Epithelial cell of prostate (primary cell): ENCODE data around the gene SERGEF.

Source experiments
- DNase-seq: peaks from one replicate; pipeline ENCODE4 v3.0.0-alpha.2; 2011; ENCODE audit warnings: low read depth, low spot score
- H3K27ac ChIP-seq: fragments of 450-650 bp; 2 replicates; pipeline ENCODE4 v1.5.1; 2017; ENCODE audit warnings: mild to moderate bottlenecking

Gene SERGEF

GRCh38 chr11:18012906-18013781 lies at the start of gene SERGEF:
Gene SERGEF, minus strand, starts transcription at chr11:18013047. Its CDS starts 37 bp downstream, at chr11:18013010.
- H3K27ac ChIP-seq, result peak within 1 kb of the TSS; percentile 39
- DNase-seq, result peak; percentile 20

DNA sequence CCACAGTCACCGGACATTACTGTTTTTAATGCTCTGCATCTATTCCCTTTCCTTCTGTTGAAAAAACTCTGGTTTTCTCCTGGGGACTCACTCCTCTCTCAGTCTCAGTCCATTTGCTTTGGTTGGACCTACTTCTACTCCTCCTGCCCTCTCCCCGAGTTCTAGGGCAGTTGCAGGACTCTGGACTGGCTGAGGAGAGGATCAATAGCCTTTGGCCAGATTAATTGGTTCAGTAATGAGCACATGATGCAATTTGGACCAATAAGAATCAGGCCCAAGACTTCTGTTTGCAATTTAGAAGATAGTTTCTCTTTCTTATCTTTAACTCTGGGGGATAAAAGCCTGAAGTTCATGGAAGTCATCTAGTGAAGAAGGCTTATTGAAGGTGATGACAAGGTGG lies 48.5 kb upstream of the SERGEF start:
- no peak for DNase-seq
- H3K27ac ChIP-seq, result no peak overlapping the region

DNA sequence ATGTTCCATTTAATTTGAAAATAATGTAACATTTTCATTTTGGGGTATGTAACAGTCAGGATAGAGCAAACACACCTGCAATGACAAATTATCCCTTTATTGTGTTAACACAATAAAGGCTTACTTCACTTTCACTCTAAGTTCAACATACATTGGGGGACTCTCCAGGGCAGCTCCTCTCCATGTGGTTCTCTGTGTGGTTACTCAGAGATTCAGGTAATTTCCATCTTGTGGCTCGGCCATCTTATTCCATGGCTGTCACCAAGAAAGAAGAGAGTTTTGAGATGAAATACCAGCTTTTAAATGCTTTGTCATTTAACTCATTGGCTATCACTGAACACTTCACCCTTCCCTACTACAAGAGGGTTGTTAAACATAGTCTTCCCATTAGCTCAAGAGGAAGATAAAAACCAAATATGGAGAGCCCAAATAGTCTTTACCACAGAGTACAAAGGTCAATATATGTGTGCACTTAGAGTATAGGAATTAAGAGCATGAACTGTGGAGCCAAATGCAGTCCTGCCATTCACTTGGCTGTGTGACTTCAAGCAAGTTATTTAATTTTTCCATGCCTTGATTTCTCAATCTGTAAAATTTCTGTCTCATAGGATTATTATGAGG lies 43.8 kb upstream of the SERGEF start:
- no peak overlapping the region for H3K27ac ChIP-seq
- no peak for DNase-seq

DNA sequence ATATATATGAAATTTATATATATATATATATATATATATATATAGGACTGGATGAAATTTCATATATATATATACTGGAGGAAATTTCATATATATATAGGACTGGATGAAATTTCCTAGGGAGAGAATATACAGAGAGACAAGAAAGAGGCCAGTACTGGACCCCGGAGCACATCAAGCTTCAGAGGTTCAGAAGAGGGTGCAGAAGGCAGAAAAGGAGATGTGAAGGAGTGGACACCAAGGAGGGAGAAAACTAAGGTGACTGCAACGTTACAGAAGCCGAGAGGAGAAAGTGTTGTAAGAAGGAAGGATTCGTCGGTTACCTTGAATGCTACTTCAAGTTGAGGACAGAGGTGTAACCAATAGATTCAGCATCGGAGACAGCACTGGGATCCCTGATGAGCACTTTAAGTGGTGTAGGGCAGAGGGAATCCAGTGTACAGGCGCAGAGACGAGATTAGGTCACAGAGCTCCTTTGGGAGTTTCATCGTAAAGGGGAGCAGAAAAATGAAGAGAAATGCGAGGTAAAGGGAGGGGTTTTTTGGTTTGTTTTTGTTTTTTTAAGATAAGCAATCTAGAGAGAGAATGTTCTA lies 41.8 kb upstream of the SERGEF start:
- no peak for DNase-seq

DNA sequence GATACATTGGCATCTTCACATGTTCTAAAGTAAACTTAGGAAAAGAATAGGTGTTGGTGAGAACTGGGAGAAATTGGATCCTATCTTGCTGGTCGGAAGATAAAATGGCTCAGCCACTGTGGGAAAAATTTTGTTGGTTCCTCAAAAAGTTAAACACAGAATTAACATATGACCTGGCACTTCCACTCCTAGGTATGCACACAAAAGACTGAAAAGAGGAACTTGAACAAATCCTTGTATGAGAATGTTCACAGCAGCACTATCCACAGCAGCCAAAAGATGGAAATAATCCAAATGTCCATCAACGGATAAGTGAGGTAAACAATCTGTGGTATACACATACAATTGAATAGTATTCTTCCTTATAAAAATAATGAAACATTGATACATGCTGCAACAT lies 38.0 kb upstream of the SERGEF start:
- no peak for DNase-seq
- no peak overlapping the region for H3K27ac ChIP-seq

More for the DNA sequence above, 41.8 kb upstream of the SERGEF start:
- no peak overlapping the region for H3K27ac ChIP-seq

GRCh38 chr11:18046116-18046777 lies 33.4 kb upstream of the SERGEF start, which contains the start of gene TPH1:
Gene TPH1, minus strand, starts transcription at chr11:18046269. Its CDS starts 5,507 bp downstream, at chr11:18040762.
- no peak within 1 kb of the TSS for H3K27ac ChIP-seq
- peak; percentile 8 for DNase-seq

- H3K27ac ChIP-seq, result no peak overlapping the region
- no peak for DNase-seq
These were observed 23.6 kb upstream of the SERGEF start for GRCh38 chr11:18036456-18036855.

DNA sequence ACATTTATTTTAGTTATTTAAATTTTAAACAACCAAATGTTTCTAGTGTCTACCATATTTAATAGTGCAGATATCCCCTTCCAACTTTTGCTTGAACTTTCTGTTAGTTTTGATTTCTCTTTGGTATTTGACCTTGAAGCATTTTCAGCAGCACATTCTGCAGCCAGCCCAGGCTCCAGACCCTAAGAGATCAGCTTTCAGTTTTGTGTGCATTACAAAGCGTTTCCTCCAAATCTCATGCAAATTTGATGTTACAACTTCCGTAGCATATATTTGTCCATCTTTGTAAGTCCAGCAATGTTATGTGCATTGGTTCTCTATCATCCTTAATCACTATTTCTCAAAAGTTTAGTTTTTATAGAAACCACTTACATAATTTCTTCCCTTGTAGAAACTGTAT lies 14.6 kb upstream of the SERGEF start:
- no peak overlapping the region for H3K27ac ChIP-seq
- no peak for DNase-seq

DNA sequence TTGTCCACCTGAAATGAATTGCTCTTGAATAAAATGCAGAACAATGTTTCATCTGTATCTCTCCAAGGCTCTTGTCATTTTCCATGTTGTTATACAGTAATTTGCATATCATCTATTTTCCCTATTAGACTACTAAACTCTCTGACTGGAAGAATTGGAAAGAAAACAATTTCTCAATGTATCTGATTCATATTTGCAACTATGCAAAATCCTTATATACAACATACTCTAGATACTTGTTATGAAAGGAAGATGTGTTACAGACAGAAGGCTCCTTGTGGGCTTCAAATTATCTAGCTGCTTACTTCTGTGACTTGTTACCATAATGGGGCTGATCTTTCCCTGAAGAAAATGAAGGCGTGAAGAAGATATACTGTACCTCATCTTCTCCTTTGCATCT lies 9.6 kb upstream of the SERGEF start:
- no peak for DNase-seq
- H3K27ac ChIP-seq, result no peak overlapping the region

DNA sequence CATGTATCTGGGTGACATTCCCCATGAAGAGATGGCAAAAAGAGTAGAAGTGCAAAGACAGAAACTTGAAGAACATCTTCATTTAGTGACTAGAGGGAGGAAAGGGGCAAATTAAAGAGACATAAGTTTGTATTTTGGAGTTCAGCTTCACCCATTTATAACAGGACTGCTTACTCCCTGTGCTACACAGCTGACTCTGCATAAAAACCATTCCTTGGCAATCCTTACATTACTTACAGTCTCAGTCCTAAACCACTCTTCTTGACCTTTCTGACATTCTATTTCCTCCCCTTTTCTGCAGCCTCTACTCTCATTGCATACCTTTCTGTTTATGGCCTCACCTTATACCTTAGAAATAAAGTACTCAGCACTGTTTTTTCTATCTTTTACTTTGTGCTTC lies 6.8 kb upstream of the SERGEF start:
- H3K27ac ChIP-seq, result no peak overlapping the region
- DNase-seq, result no peak

- DNase-seq, result no peak
- no peak overlapping the region for H3K27ac ChIP-seq
These were observed 3.9 kb upstream of the SERGEF start for GRCh38 chr11:18016789-18017188.

GRCh38 chr11:18014876-18015275 lies 2.0 kb upstream of the SERGEF start:
- no peak for DNase-seq
- H3K27ac ChIP-seq, result no peak overlapping the region

GRCh38 chr11:18013790-18014507 lies 1.1 kb upstream of the SERGEF start:
- peak overlapping the region; percentile 39 for H3K27ac ChIP-seq
- no peak for DNase-seq

DNA sequence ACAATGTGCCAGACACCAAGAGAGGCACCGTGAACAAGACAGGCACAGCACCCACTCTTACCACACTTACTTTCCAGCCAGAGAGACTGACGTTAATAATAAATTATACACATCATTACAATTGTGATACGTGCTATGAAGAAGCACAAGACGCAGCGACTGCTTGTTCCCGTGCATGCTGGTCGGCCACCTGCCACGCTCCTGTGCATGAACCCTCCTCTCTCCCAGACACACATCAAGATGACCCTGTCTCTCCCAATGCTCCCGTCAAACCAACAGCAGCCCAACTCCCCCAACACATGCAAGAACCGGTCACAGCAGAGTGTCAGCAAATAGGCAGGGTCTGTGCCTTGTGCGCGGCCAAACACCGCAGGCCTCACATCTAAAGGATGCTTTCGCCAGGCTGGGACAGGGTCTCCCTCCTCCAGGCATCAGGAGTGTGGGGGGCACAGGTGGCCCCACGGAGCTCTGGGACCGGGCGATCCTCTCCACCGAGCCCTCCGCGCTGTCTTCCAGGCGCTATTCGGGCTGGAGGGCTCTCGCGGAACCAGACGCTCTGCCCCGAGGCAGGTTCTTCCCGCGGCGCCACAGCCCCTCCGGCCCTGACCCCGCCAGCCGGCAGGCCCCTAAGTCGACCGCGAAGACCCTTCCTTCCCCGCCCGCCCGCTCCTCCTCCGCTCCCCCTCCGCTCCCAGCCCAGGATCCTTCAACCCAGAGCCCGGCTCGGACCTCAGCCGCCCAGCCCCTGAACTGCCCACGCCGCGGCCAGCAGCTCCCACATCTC lies 533 bp downstream of the SERGEF start:
- no peak for DNase-seq
- peak overlapping the region; percentile 39 for H3K27ac ChIP-seq

GRCh38 chr11:18011633-18012032 lies 1.2 kb downstream of the SERGEF start:
- no peak overlapping the region for H3K27ac ChIP-seq
- no peak for DNase-seq

DNA sequence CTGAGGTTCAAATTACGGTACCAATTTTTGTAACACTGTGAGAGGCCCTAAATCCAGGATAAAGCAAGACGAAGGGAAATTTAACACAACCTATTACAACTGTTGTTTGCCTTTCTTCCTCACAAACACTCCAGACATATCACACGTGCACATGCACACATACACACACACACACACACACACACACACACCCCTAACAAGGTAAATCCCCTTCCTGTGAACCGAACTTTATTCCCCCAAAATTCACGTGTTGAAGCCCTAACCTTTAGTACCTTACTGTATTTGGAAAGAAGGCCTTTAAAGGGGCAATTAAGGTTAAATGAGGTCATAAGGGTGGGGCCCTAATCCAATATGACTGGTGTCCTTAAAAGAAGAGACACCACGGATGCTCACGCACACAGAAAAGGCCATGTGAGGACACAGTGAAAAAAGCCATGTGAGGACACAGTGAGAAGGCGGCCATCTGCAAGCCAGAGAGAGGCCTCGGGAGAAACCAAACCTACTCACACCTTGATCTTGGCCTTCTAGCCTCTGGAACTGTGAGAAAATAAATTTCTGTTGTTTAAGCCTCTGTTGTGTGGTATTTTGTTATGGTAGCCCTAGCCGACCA lies 1.8 kb downstream of the SERGEF start:
- no peak overlapping the region for H3K27ac ChIP-seq
- no peak for DNase-seq

DNA sequence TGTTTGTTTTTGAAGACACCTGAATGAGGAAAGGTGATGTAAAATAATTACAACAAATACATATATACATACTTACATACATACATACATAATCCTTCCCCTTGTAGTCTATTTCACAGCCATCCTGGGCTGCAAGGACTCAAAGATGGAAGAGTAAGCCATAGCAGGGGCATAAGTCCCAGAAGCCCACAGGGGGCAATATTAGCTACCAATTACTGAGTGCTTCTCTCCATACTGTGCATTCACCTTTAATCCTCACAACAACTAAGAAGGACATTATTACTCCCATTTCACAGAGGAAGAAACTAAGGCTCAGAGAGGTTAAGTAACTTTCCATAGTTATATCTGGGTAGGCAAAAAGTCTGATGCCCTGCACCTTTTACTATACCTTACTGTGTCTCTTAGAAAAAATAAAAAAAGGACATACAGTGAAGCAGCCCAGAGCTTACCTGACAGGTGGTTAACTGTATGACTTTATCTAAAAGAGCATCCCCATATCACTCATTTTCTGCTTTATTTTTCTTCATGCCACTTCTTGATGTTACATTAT lies 2.7 kb downstream of the SERGEF start:
- no peak overlapping the region for H3K27ac ChIP-seq
- no peak for DNase-seq

DNA sequence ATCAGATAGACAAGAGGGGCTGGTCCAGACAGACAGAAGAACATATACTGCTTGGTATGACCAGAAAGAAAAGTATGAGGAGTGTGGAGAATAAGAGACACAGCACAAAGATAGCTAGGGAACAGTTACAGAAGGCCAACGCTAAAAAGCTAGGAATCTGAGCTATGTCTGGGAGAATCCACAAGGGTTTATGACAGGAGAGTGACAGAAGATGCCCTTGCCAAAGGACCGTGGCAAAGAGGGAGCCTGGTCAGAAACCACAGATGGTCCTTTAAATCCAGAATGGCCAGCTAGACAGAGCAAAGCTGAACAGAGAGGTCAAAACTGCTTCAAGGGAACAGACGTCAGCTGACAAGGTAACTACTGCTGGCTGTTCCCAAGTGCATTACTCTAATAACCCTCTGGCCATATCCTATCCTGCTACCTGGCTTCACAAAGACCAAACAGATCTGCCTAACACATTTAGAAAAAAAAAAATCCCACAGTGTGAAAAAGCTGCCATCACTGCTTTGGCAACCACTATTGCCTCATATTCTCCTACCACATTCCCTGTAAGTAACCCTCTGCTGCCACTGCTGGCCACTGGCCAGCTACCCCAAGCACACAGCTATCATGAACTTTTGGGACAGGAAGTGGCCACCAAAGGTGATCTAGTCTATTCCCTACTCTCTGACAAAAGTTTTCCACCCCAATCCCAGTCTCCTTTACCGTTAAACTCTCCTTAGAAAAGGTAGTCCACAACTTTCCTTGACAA lies 7.3 kb downstream of the SERGEF start:
- H3K27ac ChIP-seq, result no peak overlapping the region
- DNase-seq, result no peak
